Duodenal mucosa (tissue), 2 donors: ENCODE data around the gene SYNDIG1.
A peak's percentile ranks its signal among the peaks of the same experiment; 100 is the strongest.

Experiments
- H3K27ac ChIP-seq: one replicate; pipeline ENCODE4 v1.7.0; 2013; ENCODE audit warnings: low read depth, low read length
- H3K27me3 ChIP-seq, 2 donors: one replicate each; pipeline ENCODE4 v1.7.0; 2013; ENCODE audit warnings: low read length in 2 of 2, control low read depth in 1 of 2; ENCODE audit not compliant: insufficient read depth in 2 of 2, control insufficient read depth in 1 of 2
- H3K36me3 ChIP-seq, 2 donors: one replicate each; pipeline ENCODE4 v1.7.0; 2013; ENCODE audit warnings: low read length in 2 of 2, control low read depth in 1 of 2; ENCODE audit not compliant: insufficient read depth in 2 of 2, control insufficient read depth in 1 of 2
- H3K4me1 ChIP-seq, 2 donors: one replicate each; pipeline ENCODE4 v1.7.0; 2013; ENCODE audit warnings: low read length in 2 of 2, control low read depth in 1 of 2; ENCODE audit not compliant: insufficient read depth in 2 of 2, control insufficient read depth in 1 of 2
- H3K4me3 ChIP-seq, 2 donors: one replicate each; pipeline ENCODE4 v1.7.0; 2013; ENCODE audit warnings: low read length in 2 of 2, low read depth in 1 of 2
- H3K9ac ChIP-seq, 2 donors: one replicate each; pipeline ENCODE4 v1.7.0; 2013; ENCODE audit warnings: low read length in 2 of 2, low read depth in 1 of 2
- H3K9me3 ChIP-seq, 2 donors: one replicate each; pipeline ENCODE4 v1.7.0; 2013; ENCODE audit warnings: low read length in 2 of 2, control low read depth in 1 of 2; ENCODE audit not compliant: control insufficient read depth in 1 of 2

The SYNDIG1 gene

GRCh38 chr20:24469116-24469893 lies at the start of gene SYNDIG1:
Gene SYNDIG1 (plus strand): TSS chr20:24469629. CDS start chr20:24543098, 73,469 bp downstream.
- H3K4me3 ChIP-seq: peak within 1 kb of the TSS; percentile 33 to 51
- no peak within 1 kb of the TSS for H3K9ac ChIP-seq
- H3K9me3 ChIP-seq: no peaks in the 10 kb centered on the region
- H3K4me1 ChIP-seq: no peaks in the 10 kb centered on the region
- H3K27ac ChIP-seq: no peak within 1 kb of the TSS
- peaks cover 15 to 33% of the 10 kb centered on the region in 2 donors for H3K27me3 ChIP-seq
- H3K36me3 ChIP-seq: no peaks in the 10 kb centered on the region

- no peak overlapping the region for H3K9ac ChIP-seq
- H3K4me1 ChIP-seq: no peaks in the 10 kb centered on the region
- H3K27me3 ChIP-seq: no peaks in the 10 kb centered on the region
- H3K4me3 ChIP-seq: no peak overlapping the region
- no peaks in the 10 kb centered on the region for H3K36me3 ChIP-seq
- peaks cover 3 to 10% of the 10 kb centered on the region in 2 donors for H3K9me3 ChIP-seq
- no peak overlapping the region for H3K27ac ChIP-seq
Observed at GRCh38 chr20:24419786-24420185, 49.6 kb upstream of the SYNDIG1 start.

GRCh38 chr20:24420567-24420966 lies 48.9 kb upstream of the SYNDIG1 start:
- Histone ChIP-seq H3K4me1 (no peaks in the 10 kb centered on the region), H3K27me3 (no peaks in the 10 kb centered on the region), H3K36me3 (no peaks in the 10 kb centered on the region), H3K4me3 (no peak overlapping the region), H3K9me3 (peaks cover 3 to 10% of the 10 kb centered on the region in 2 donors), H3K9ac (no peak overlapping the region), H3K27ac (no peak overlapping the region)

- Histone ChIP-seq H3K36me3 (no peaks in the 10 kb centered on the region), H3K27ac (no peak overlapping the region), H3K4me1 (no peaks in the 10 kb centered on the region), H3K9ac (no peak overlapping the region), H3K9me3 (peaks cover 3 to 9% of the 10 kb centered on the region in 2 donors), H3K27me3 (no peaks in the 10 kb centered on the region), H3K4me3 (no peak overlapping the region)
Observed at GRCh38 chr20:24421071-24421470, 48.4 kb upstream of the SYNDIG1 start.

GRCh38 chr20:24422091-24422760 lies 47.2 kb upstream of the SYNDIG1 start:
- H3K4me1 ChIP-seq: no peaks in the 10 kb centered on the region
- no peak overlapping the region for H3K27ac ChIP-seq
- no peaks in the 10 kb centered on the region for H3K36me3 ChIP-seq
- H3K9me3 ChIP-seq: peaks cover 0 to 3% of the 10 kb centered on the region in 2 donors
- no peak overlapping the region for H3K4me3 ChIP-seq
- H3K27me3 ChIP-seq: no peaks in the 10 kb centered on the region
- no peak overlapping the region for H3K9ac ChIP-seq

GRCh38 chr20:24423390-24424313 lies 45.8 kb upstream of the SYNDIG1 start:
- Histone ChIP-seq H3K4me1 (no peaks in the 10 kb centered on the region), H3K27me3 (no peaks in the 10 kb centered on the region), H3K9me3 (no peaks in the 10 kb centered on the region), H3K27ac (no peak overlapping the region), H3K4me3 (no peak overlapping the region), H3K36me3 (no peaks in the 10 kb centered on the region), H3K9ac (no peak overlapping the region)

- H3K9ac ChIP-seq: no peak overlapping the region
- H3K4me3 ChIP-seq: no peak overlapping the region
- no peaks in the 10 kb centered on the region for H3K27me3 ChIP-seq
- H3K36me3 ChIP-seq: no peaks in the 10 kb centered on the region
- H3K9me3 ChIP-seq: no peaks in the 10 kb centered on the region
- no peak overlapping the region for H3K27ac ChIP-seq
- H3K4me1 ChIP-seq: no peaks in the 10 kb centered on the region
Observed at GRCh38 chr20:24425523-24426135, 43.8 kb upstream of the SYNDIG1 start.

GRCh38 chr20:24431279-24432045 lies 38.0 kb upstream of the SYNDIG1 start:
- Histone ChIP-seq H3K27me3 (no peaks in the 10 kb centered on the region), H3K27ac (no peak overlapping the region), H3K9ac (no peak overlapping the region), H3K36me3 (no peaks in the 10 kb centered on the region), H3K9me3 (no peaks in the 10 kb centered on the region), H3K4me1 (peaks cover 10 to 11% of the 10 kb centered on the region in 2 donors), H3K4me3 (no peak overlapping the region)

GRCh38 chr20:24432046-24432442 lies 37.4 kb upstream of the SYNDIG1 start:
- H3K9me3 ChIP-seq: no peaks in the 10 kb centered on the region
- H3K4me1 ChIP-seq: peaks cover 10 to 12% of the 10 kb centered on the region in 2 donors
- H3K4me3 ChIP-seq: no peak overlapping the region
- no peak overlapping the region for H3K27ac ChIP-seq
- H3K27me3 ChIP-seq: no peaks in the 10 kb centered on the region
- no peaks in the 10 kb centered on the region for H3K36me3 ChIP-seq
- no peak overlapping the region for H3K9ac ChIP-seq
